GM21528 (cell line): ENCODE measurements around the gene C8B.

ENCODE experiments used
- ATAC-seq: cut with Tn5 transposase; IDR thresholded peaks from one replicate; pipeline ENCODE4 v1.9.1; 2021; ENCODE audit warnings: mild to moderate bottlenecking, moderate library complexity; ENCODE audit not compliant: unreplicated experiment, low FRiP score

Gene C8B

DNA sequence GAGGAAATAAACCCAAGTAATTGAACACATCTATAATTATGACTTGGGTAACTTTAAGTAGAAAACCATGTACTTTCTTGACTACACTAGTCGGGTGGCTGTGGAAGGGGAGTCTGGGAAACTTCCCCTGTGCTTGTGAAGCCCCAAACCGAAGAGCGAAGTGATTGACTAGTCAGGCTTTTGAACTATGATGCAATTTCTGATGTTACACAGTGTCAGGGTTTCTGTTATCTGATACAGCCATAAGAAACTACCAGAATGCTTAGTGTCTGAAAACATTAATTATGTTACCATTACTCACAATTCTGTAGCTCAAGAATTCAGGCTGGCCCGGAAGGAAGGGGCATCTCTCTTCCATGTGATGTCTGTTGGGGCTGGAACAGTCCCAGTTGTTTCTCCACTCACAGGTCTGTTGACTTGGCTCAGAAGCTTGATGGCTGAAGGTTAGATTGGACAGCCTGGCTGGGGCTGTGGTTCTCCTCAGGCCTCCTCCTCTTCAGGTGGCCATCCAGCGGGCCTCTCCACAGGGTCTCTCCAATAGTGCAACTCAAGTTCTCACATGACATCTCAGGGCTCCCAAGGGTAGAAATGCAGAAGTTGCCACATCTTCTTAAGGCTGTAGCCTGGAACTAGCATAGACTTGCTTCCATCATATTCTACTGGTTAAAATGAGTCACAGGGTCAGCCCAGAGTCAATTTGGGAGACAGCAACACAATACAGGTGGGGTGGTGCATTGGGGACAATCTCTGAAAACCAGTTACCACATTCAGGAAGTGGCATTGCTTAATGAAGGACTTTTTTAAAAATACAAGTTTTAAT is 8.3 kb upstream of the C8B start:
- no peak for ATAC-seq

- ATAC-seq: no peak
Measured at GRCh38 chr1:56972976-56973375, 7.2 kb upstream of the C8B start.

DNA sequence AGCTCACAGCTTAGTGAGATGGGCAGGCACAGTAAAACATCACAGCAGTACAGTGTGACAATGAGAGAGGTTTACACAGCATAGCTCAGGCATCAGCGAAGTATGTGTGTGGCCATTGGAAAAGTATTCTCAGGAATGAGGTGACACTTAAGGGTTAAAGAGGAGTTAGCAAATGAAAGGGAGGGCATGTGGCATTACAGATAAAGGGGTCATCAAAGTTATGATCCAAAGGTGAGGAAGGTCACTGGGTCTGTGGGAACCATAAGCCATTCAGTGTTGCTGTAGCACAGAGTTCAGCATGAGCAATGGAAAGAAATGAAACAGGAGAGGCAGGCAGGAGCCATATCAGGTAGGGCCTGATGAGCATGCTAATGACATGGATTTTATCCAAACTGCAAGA is 4.5 kb upstream of the C8B start:
- no peak for ATAC-seq

DNA sequence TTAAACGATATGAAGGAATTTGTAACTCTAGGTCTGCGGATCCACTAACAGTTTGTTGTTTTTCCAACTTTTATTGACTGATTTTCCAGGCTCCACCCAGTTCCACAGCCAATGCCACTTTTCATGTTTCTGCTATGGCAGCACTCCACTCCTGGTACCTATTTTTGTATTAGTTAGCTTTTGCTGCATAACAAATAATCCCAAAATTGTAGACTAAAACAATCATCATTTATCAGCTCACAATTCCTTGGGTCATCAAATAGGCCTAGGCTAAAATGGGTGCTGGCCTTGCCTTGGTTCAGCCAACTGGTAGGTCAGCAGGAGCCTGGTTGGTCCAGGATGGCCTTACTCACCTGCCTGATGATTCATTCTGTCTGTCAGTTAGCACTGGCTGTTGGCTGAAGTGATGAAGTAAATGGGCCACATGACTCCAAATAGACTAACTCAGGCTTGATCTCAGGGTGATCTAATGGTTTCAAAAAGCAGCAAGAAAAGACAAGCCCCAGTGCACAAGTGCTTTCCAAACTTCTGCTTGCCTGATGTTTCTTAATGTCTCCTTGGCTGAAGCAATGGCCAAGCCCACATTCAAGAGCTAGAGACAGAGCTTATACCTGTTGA is 3.2 kb upstream of the C8B start:
- no peak for ATAC-seq

DNA sequence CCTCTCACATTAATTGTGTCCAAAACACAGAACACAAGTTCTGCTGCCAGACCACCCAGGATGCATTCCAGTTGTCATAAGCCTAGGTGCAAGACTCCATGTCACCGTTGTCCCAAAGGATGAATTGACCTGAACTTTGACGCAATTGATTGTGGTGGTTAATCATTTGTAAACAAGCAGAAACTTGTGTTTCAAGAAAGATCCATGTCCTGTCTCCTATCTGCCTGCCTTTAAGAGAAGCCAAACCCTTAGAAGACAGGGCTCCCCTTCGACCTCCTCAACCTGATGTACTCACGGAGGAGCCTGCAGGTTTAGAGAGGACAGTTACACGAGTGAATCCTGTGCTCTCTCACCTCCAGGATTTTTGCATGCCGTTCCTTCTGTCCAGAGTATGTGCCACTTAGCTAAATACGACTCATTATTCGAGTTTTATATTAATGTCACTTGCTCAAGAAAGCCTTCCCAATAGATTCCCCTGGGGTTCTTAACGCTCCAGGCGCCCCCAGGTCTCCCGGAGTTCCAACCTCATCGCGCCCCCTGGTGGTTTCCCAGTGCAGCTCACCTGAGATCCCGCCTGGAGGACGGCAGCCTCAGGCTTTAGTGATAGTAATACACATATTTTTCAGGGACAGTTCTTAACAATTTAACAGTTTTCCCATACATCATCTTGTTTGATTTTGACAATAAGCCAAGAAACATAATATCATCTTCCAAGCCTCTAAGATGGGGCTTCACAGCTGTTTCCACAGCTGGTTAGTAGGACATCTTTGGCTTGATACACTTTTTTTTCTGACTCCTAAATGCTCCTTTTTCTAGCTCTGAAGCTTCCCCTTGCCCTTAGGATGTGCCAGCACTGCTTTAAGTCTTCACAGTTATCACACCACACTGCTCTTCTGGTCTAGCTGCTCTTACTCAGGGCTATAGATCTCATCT is 2.4 kb upstream of the C8B start:
- no peak for ATAC-seq

DNA sequence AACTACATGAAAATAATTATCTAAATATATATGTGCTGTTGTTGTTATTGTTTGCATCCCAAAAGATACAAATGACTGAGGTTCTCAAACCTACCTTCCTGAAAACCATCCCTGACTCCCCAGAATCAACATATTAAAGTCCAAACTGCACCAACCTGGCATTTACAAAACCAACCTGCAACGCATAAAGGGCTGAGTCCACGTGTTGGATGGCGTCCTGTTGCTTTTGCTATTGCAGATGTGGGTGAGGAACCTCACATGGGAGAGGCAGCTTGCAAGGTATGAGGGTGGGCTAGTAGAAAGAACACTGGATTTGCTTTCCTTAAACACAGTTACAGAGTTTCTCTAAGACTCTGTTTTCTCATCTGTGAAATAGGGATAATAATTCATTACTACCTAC is 1.5 kb upstream of the C8B start:
- ATAC-seq: no peak

DNA sequence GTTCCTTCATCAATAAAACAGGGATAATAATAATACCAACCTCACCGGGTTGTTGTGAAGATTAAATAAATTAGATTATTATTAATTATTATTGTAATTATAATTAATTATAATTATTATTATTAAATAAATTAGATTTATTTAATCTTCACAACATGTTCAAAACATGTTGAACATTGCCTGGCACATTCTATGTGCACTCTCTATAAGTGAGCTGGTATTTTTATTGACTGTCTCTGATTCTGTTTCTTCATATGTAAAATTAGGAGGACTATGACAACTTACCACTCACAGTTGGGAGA is 834 bp upstream of the C8B start:
- ATAC-seq: no peak

GRCh38 chr1:56965191-56965590 is 624 bp downstream of the C8B start:
- ATAC-seq: no peak

DNA sequence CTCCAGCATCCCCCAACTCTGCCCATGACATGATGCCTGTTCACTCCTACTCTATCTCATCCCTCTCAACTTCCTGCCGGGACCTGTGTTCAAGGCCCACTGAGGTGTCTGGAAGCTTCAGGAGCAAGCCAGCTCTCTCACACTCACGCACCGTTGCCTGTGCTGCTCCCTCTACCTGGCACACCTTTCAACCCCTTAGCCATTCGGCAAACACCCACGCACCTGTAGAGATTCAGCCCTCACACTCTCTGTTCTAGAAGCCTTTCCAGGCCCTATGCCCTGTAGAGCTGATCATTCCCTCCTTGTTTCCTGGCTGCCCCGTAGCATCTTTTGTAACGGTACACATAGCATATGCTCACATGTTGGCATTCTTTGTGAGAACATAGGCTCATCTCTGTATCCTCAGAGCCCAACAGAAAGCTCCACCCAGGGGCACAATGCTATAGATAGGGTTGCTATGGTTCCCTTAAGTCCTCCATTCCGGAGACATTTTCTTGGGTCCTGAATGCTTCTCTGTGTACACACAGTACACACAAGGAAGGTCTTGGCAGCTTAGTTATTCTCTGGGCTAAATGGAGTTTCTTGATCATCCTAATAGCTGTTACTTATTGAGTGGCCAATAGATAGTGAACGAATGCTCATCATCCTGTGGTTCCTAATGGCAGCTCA is 1.3 kb downstream of the C8B start:
- no peak for ATAC-seq

- no peak for ATAC-seq
Measured at GRCh38 chr1:56963667-56964066, 2.1 kb downstream of the C8B start.

- no peak for ATAC-seq
Measured at GRCh38 chr1:56961426-56961825, 4.4 kb downstream of the C8B start.

DNA sequence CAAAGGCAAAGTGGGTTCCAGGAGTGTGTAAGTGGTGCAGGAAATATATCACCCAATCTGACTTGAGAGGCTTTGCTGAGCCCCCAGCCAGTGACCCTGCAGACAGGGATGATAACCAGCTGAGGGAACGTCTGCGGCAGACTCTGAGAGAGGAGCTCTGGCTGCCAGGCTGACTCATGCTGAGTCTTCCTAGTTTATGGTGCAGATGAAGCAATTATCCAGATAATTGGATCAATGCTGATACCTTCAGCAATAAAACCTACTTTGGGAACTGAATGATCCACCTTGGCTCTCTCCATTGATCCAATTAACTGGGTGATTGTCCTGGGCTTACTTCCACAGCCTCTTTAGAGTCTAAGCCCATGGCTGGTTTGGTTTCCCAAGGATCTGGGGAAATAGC is 7.3 kb downstream of the C8B start:
- ATAC-seq: no peak

- ATAC-seq: no peak
Measured at GRCh38 chr1:56957931-56958330, 7.9 kb downstream of the C8B start.

DNA sequence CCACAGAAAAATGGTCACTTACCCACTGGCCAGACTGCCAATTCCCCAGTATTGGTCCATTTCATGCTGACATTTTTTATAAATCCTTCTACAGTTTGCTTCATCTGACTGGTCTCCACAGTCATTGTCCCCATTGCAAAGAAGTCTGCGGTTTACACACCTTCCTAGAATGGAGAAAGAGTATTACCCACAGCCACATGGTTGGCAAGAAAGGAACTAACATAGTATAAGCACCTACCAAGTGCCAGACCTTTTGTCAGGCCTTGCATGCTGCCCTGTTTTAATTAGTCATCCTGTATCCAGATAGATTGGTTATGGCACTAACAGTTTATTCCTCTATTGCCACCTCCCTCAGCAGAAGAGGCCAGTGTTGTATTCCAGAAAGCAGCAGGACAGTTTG is 11.2 kb downstream of the C8B start:
- ATAC-seq: no peak

DNA sequence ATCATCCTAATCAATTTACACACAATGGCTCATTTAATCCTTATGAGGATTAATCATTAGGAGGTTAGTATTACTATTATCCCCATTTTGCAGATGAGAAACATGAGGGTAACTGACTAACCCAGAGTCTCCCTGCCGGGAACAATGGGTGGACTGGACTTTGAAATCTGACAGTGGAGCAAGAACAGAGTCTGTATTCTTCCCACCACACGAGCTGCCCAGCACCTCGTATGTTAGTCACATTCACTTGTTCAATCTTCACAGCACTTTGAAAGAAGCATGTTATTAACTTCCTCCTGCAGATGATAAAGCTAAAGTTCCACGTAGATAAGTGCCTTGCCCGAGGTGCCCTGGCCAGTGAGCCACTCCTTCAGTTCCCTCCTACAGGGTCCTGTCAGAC is 12.4 kb downstream of the C8B start:
- no peak for ATAC-seq

GRCh38 chr1:56952501-56952900 is 13.3 kb downstream of the C8B start:
- ATAC-seq: no peak

DNA sequence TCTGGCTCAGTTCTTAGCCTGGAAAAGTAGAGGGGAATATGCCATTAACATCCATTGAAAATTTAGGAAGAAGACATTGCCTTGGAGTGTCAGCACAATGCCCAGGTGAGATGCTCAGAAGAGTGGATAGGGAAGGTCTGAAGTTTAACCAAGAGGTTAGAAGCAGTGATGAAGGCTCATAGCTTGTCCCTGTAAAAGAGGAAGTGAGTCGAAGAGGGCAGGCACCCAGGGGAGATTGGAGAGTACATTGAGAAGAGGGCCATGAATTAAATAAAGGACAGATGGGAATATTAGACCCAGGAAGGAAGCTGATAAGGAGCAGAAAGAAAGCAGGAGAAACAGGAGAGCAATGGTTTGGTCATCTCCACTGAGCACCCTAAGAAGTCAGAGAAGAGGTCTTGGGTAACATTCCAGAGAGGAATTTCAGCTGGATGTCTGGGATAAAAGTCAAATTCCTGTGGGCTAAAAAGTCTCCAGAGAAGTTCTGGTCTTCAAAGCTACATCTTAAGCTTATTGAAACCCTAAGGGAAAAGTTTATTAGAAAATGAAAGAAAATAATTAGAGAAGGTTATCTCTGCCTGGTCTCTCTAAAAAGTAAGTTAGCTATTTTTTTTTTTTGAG is 17.3 kb downstream of the C8B start:
- ATAC-seq: no peak

GRCh38 chr1:56940039-56940438 is 25.8 kb downstream of the C8B start:
- no peak for ATAC-seq

GRCh38 chr1:56939209-56939608 is 26.6 kb downstream of the C8B start:
- ATAC-seq: no peak

DNA sequence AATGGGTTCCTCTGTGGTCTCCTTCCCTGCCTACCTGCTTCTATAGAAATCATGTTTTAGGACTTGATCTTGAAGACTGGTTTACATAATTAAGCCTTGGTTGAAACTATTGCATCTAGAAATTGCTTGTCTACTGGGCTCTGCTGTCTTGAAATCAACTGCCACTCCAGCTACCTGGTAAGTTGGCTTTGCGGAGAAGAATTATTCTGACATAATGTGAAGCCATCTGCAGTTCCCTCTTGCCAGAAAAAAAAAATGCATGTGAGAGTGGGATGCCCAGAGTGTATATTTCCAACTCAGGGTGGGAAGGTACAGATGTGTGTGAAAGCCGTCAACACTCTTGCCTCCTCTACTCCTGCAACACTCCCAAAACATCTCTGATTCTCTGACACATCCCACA is 27.2 kb downstream of the C8B start:
- ATAC-seq: no peak
